ENCODE results near the gene DSCAML1.

Gene DSCAML1

DNA sequence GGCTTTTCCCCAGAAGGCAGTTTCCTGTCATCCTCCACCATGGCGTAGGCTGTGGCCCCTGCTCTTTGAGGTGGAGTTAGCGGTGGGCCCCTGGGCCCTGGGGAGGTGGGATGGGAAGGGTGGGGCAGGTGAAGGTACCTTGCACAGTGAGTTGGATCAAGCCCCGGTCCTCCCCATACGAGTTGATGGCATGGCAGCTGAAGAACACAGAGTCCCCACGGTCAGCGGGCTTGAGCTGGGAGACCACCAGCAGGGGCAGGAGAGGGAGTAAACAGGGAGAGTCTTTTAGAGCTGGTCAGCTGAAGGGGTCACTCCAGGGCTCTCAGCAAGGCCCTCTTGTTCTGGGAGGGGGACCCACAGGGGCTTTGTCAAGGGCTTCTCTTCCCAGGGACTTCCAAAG, 316.0 kb downstream of the DSCAML1 start:
- no peak overlapping the region for H3K4me3 ChIP-seq (ENCODE audit: control insufficient read depth, low read depth, low read length)
- DNase-seq (ENCODE audit: low read depth), result no peak
- TF ChIP-seq, protein P1, sequence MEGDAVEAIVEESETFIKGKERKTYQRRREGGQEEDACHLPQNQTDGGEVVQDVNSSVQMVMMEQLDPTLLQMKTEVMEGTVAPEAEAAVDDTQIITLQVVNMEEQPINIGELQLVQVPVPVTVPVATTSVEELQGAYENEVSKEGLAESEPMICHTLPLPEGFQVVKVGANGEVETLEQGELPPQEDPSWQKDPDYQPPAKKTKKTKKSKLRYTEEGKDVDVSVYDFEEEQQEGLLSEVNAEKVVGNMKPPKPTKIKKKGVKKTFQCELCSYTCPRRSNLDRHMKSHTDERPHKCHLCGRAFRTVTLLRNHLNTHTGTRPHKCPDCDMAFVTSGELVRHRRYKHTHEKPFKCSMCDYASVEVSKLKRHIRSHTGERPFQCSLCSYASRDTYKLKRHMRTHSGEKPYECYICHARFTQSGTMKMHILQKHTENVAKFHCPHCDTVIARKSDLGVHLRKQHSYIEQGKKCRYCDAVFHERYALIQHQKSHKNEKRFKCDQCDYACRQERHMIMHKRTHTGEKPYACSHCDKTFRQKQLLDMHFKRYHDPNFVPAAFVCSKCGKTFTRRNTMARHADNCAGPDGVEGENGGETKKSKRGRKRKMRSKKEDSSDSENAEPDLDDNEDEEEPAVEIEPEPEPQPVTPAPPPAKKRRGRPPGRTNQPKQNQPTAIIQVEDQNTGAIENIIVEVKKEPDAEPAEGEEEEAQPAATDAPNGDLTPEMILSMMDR (IDR thresholded peaks at IDR 0.05; ENCODE audit: control insufficient read depth, insufficient read depth, low read depth, low read length, missing control alignments), result no peak

DNA sequence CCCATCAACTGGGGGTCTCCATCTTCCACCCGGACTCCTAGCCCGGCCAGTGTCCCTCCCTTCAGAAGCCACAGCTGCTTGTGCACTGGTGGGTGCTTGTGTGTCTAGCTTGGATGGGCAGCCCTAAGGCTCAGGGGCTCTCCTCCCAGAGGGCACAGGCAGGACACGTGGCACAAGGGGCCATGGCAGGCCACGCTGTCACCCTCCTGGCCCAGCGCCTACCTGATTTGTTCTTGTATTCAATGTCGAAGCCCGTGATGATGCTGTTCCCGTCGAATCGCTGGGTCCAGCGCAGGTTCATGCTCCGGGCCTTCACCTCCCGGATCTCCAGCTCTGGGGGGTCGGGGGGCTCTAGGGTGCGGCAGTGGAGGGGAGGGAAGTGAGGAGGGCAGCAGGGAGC, 316.8 kb downstream of the DSCAML1 start:
- TF ChIP-seq, protein P1 (IDR thresholded peaks at IDR 0.05; ENCODE audit: control insufficient read depth, insufficient read depth, low read depth, low read length, missing control alignments), result no peak
- H3K4me3 ChIP-seq (ENCODE audit: control insufficient read depth, low read depth, low read length), result no peak overlapping the region
- DNase-seq (ENCODE audit: low read depth), result no peak

DNA sequence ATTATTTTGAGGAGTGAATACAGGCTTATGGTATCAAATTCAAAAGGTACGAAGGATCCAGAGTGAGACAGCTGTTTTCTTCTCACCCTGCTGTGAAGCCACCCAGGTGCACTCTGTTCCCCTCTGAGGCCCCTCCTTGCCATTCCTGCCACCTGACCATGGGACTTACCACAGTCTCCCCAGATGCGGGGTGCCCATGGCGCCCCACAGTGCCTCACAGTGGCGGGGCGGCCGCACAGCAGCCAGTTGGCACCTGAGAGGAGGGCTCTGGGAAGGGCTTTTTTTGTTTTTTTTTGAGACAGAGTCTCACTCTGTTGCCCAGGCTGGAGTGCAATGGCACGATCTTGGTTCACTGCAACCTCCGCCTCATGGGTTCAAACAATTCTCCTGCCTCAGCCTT, 317.6 kb downstream of the DSCAML1 start:
- H3K4me3 ChIP-seq (ENCODE audit: control insufficient read depth, low read depth, low read length), result no peak overlapping the region
- TF ChIP-seq, protein P1 (IDR thresholded peaks at IDR 0.05; ENCODE audit: control insufficient read depth, insufficient read depth, low read depth, low read length, missing control alignments), result no peak
- no peak for DNase-seq (ENCODE audit: low read depth)

DNA sequence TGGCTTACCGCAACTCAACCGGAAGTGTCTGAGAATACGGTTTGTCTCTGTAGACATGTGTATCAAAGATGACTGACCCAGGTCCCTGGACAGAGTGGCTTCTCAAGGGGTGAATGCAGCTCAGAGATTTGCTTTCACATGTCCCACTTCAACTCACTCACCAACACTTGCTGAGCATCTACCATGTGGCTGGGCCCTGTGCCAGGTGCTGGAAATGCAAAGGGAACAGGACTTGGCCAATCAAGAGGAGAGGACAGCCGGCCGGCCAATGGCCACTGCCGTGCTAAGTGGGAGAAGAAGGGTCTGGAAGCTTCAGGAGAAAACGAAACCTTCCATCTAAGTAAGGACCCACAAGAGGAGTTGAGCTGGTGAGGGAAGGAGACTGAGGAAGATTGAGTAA, 318.1 kb downstream of the DSCAML1 start:
- TF ChIP-seq, protein P1 (IDR thresholded peaks at IDR 0.05; ENCODE audit: control insufficient read depth, insufficient read depth, low read depth, low read length, missing control alignments), result no peak
- no peak overlapping the region for H3K4me3 ChIP-seq (ENCODE audit: control insufficient read depth, low read depth, low read length)
- DNase-seq (ENCODE audit: low read depth), result no peak

DNA sequence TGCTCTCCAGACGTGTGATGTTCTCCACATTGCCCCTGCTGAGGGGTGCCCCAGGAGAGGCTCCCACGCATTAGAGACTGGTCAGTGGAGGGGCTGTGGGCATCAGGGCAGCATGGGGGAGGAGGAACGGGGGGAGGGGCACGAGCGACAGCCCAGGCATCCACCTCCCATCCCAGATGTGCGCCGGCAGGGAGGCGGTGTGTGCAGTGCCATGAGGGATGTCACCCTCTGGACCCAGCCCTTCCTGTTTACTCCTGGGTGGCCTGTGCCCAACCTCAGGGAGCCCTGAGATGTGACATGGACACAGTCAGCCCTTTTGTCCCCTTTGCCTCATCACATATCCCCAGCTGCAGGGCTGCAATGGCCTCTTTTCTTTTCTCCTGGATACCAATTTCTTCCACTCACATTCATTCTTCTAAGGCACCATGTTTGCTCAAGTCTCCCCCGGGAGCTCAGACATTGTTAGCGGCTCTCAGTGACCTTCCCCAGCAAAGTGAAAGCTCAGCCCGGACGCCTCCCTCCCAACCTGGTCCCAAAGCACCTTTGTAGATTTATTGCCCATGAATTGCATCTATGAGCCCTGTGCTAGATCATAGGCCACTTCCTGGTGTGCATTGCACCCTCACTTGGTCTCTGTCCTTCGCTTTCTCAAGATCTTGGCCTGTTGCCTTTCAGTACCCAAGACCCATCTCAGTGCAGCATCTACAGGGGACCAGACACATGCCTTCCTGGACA, 318.7 kb downstream of the DSCAML1 start:
- no peak for DNase-seq (ENCODE audit: low read depth)
- H3K4me3 ChIP-seq (ENCODE audit: control insufficient read depth, low read depth, low read length), result no peak overlapping the region
- TF ChIP-seq, protein P1 (IDR thresholded peaks at IDR 0.05; ENCODE audit: control insufficient read depth, insufficient read depth, low read depth, low read length, missing control alignments), result no peak

DNA sequence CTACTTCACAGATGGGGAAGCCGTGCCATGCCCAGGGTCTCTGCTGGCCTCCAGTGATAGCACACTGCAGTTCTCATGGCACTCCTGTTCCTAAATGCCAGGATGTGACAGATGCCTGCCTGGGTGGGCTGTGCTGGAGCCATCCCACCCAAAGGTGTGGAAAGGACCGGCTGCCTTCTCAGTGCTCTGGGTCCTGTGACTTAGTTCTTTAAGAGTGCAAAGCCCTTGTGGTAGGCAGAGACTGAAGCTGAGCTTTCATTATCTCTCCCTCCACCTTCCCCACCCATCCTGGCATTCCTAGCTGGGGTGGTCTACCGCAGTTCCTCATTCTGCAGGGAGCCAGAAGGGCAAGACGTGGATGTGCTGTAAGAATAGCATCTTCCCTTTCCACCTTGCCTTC, 319.3 kb downstream of the DSCAML1 start:
- DNase-seq (ENCODE audit: low read depth), result no peak
- TF ChIP-seq, protein P1 (IDR thresholded peaks at IDR 0.05; ENCODE audit: control insufficient read depth, insufficient read depth, low read depth, low read length, missing control alignments), result no peak
- no peak overlapping the region for H3K4me3 ChIP-seq (ENCODE audit: control insufficient read depth, low read depth, low read length)

All from AG09309 (cell line).